Measurements from ENCODE around the gene ARHGEF3. TPM values are rescaled to one million over a fixed set of nuclear protein-coding genes. Genes with fewer than 3 reads are reported as not detected.

Gene ARHGEF3
- polyA plus RNA-seq, 4 donors: 79.1 to 94.4 (median 89.7) TPM

- DNase-seq (ENCODE audit: low read depth in 4 of 4, low spot score in 3 of 4): no peak
Measured at GRCh38 chr3:56823984-56824703, 22.4 kb upstream of the ARHGEF3 start.

GRCh38 chr3:56823421-56823926, 21.7 kb upstream of the ARHGEF3 start:
- DNase-seq (ENCODE audit: low read depth in 4 of 4, low spot score in 3 of 4): no peak

DNA sequence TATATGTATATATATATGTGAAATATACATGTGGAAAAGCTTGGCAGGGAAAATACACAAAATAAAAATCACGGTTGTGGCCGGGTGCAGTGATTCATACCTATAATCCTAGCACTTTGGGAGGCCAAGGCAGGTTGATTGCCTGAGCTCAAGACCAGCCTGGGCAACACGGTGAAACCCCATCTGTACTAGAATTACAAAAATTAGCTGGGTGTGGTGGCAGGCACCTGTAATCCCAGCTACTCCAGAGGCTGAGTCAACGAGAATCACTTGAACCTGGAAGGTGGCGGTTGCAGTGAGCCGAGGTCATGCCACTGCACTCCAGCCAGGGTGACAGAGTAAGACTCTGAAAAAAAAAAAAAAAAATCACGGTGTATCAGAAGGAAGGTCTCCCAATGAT, 20.8 kb upstream of the ARHGEF3 start:
- no peak for DNase-seq (ENCODE audit: low read depth in 4 of 4, low spot score in 3 of 4)

GRCh38 chr3:56819016-56819809, 17.5 kb upstream of the ARHGEF3 start:
- no peak for DNase-seq (ENCODE audit: low read depth in 4 of 4, low spot score in 3 of 4)

DNA sequence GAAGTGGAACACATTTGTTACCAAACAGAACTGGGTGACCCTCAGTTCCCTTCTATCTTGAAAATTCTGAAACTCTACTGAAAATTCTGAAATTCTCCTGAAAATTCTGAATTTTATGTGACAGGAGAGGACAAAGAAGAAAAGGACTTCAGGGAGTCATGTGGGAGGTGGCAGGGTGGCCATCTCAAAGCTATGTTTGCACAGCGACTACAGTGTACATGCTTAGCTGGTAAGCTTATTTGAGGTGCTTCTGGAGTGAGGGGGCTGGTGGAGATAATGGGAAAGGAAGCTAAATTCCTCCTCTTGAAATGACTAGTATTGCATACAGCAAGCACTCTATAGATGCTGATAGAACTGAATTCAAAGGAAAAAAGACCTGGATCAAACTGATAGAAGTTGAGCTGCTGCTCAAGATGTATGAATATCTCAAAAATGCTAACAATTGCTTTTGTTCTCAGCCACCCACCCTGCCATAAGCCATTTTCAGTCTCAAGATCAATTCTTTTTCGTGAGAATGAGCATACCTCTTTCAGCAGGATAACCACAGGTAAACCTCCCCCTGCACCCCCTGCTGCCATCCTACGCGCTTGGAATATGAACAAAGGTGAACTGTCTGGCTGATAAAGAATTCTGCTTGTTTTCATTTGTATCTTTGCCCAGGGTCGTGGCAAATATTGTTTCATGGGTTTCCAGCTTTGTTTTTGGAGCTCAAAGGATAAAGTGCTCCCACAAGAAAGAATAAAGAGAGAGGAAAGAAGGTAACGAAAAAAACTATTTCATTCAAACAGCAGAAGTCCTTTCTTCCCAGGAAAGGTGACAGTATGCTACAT, 16.6 kb upstream of the ARHGEF3 start:
- no peak for DNase-seq (ENCODE audit: low read depth in 4 of 4, low spot score in 3 of 4)

- no peak for DNase-seq (ENCODE audit: low read depth in 4 of 4, low spot score in 3 of 4)
Measured at GRCh38 chr3:56817646-56818045, 15.9 kb upstream of the ARHGEF3 start.

DNA sequence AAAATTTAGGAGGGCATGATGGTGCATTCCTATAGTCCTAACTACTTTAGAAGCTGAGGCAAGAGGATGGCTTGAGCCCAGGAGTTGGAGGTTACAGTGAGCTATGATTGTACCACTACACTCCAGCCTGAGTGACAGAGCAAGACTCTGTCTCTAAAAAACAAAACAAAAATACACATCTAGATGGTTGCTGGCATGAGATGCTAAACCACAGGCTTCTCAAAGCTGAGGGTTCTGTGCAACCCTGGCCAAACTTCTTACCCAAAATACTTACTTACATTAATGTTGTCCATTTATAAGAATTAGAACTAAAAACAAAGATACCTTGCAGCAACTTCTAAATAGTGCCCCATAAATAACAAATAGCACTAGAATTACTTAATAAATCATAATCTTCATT, 14.3 kb upstream of the ARHGEF3 start:
- no peak for DNase-seq (ENCODE audit: low read depth in 4 of 4, low spot score in 3 of 4)

DNA sequence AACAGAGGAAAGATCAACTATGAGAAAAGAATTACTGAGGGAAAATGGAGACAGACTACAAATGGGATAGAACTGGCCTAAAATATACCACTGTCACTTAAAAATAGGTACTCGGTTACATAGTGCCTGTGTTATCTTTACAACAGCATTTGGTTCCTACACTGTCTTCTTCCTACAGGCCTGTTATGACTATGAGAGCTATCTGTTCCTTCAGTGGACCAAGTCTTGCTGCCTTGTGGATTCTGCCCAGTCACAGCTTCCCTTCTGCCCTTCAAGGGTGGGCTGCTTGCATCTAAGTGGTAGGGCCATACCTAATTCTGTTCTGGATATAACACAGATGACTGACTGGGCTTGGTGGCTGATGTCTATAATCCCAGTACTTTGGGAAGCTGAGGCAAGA, 13.8 kb upstream of the ARHGEF3 start:
- no peak for DNase-seq (ENCODE audit: low read depth in 4 of 4, low spot score in 3 of 4)

GRCh38 chr3:56813653-56813960, 11.9 kb upstream of the ARHGEF3 start:
- no peak for DNase-seq (ENCODE audit: low read depth in 4 of 4, low spot score in 3 of 4)

- DNase-seq (ENCODE audit: low read depth in 4 of 4, low spot score in 3 of 4): no peak
Measured at GRCh38 chr3:56812754-56813652, 11.3 kb upstream of the ARHGEF3 start.

DNA sequence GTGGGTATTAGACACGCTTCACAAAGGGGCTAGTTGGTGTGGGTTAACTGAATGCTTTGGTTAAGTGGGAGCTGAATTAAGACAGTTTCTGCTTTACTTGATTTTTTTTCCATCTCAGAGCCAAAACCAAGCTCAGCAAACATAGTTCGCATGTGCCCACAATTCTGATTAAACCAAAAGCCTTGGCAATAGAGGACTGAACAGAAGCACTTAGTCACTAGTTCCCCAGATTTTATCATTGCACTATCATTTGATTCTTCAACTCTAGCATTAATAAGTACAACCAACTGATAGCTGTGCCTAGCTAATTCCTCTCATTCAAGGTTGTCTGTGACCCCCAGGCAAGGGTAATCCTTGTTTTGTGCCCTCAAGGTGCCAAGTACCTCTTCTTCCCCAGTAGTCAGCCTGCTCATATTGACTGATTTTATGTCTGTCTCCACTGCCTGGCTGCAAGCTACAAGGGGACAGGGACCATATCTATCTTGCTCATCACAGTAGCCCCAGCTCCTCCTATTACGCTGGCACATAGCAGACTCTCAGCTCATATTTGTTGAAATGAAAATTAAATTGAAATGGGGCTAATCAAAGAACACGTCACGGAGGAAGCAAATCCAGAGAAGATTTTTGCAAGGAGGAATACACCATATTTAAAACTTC, 9.9 kb upstream of the ARHGEF3 start:
- DNase-seq (ENCODE audit: low read depth in 4 of 4, low spot score in 3 of 4): no peak

DNA sequence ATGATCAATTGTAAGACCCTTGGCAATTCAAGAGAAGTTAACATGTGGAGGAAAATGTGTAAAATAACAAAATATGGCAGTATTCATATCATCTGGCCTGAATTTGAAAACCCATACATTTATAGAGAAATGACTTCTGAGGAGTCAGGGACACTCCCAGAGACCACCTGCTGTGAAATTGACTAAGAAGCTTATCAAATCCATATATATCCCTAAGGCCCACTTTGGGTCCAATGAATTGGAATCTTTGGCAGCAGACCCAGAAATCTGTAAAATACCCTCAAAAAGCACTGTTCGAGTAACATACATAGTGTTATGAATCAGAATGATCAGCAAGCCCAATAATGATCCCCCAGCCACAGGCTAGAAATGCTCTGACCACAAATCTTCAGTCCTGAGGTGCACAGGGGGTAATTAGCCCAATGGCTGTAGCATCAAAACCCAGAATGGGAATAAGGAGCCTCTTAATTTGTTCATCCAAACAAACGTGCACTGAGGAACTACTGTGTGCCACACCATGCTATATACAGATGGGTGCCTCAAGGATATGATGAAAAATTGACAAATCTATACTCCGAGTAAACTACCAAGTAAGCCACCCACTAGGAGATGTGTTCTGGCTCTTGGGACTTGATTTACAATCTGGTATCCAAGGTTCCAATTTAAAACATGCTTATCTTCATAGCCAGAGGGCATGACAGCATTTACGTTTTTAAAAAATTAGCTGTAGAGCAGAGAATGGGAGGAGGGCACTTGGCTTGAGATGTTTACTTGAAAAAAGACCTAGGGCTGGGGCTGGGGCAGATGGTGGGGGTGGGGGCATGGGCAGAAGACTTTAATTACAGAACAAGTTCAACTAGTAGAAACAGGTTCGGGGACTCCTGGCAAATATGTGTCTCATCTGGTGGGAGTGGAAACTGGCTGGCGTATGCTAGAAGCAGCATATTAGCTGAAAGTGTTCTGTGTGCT, 9.1 kb upstream of the ARHGEF3 start:
- DNase-seq (ENCODE audit: low read depth in 4 of 4, low spot score in 3 of 4): no peak

DNA sequence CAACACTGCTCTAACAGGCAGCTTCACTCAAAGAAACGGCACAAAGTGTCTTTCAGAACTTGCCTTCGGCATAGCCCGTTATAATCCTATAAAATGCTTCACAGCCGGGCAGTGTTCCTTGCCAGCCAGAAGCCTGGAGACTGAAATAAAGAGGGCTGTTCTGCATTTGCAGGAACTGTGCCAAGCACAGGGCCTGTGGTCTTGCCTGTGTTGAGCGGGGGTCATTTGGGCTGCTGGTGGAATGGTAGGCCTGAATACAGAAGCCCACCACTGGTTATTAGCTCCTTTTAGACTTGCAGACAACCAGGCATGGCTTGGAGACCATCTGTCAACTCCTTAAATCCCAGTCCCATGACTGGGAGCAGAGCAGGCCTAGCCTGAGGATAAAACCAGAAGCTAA, 4.7 kb upstream of the ARHGEF3 start:
- DNase-seq (ENCODE audit: low read depth in 4 of 4, low spot score in 3 of 4): no peak

- DNase-seq (ENCODE audit: low read depth in 4 of 4, low spot score in 3 of 4): no peak
Measured at GRCh38 chr3:56802790-56803189, 1.0 kb upstream of the ARHGEF3 start.

DNA sequence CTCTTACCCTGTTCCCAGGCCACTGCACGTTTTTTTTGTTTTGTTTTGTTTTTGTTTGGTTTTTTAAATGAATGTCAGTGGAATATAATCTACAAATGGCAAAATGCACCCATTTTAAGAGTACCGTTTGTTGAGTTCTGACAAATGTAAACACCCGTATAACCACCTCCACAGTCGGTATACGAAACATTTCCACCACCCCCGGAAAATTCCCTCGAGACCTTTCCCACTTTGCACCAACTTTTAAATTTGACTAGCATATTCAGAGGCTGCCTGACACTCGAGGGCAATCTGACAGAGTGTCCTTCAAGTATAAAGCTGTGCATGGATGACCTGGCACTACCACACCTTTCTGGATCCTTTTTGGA, 613 bp upstream of the ARHGEF3 start:
- no peak for DNase-seq (ENCODE audit: low read depth in 4 of 4, low spot score in 3 of 4)

DNA sequence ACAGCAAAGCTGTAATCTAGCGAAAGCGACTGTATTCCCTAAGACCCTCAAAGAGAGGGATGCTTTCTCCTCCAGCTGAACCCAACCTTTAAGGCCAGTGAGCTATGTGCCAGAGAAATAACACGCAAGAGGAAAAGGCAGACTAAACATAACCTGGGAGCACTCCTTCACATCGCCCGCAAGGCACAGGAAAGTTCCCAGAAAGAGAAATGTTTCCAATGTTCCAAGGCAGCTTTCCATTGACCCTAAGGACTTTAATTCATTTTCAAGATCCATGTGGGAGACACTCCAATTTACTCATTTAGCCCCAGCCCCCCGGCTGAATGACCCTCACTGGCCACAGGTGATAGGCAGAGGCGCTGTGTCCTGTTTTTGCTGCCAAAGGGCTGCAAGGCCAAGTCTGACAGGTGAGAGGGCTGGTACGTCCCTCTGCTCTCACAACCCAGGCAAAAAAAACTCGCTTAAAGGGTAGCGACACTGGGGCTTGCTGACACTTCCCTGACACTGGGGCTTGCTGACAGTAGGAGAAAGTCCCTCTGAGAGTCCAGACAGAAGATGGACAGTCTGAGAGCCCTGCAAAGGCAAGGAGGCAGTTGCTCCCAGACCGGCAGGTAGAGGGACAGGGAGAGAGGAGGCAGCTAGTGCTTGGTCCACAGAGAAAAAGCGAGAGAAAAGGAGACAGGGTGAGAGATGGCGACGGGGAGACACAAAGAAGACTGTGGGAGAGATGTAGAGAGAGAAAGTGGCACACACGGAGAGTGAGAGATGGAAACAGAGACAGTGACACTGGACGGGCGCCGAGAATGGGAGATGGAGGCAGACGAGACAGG, 702 bp downstream of the ARHGEF3 start:
- no peak for DNase-seq (ENCODE audit: low read depth in 4 of 4, low spot score in 3 of 4)

- DNase-seq (ENCODE audit: low read depth in 4 of 4, low spot score in 3 of 4): no peak
Measured at GRCh38 chr3:56800130-56800831, 1.5 kb downstream of the ARHGEF3 start.

Measured in right renal pelvis (tissue), 4 donors.